DOHH2 (cell line): Measurements from ENCODE around the gene ELMOD3.
"Not testable (repeated sequence)": the region's sequence is repeated elsewhere in the genome, so short reads cannot be mapped to it uniquely, and the experiment has no call there.

Experiments used
- H3F3A ChIP-seq: fragments of 200-600 bp; sonication (generic), shearing (Covaris generic); 2 replicates; pipeline ENCODE4 v1.6.0; 2016; ENCODE audit warnings: antibody characterized with exemption, mild to moderate bottlenecking; ENCODE audit not compliant: control insufficient read depth, insufficient read depth
- H3K27ac ChIP-seq: fragments of 200-600 bp; sonication (generic); 2 replicates; pipeline ENCODE4 v1.5.1; 2014; ENCODE audit warnings: low read depth, mild to moderate bottlenecking, low read length, moderate library complexity
- H3K27me3 ChIP-seq: fragments of 200-600 bp; sonication (generic); 2 replicates; pipeline ENCODE4 v1.6.1; 2014; ENCODE audit warnings: mild to moderate bottlenecking, low read length, mixed read lengths; ENCODE audit not compliant: control insufficient read depth
- H3K36me3 ChIP-seq: fragments of 200-600 bp; sonication (generic); 2 replicates; pipeline ENCODE4 v1.6.1; 2014; ENCODE audit warnings: mild to moderate bottlenecking, low read length, moderate library complexity, mixed read lengths; ENCODE audit not compliant: control insufficient read depth
- H3K4me1 ChIP-seq: fragments of 200-600 bp; sonication (generic); 2 replicates; pipeline ENCODE4 v1.6.1; 2014; ENCODE audit warnings: mild to moderate bottlenecking, low read length, mixed read lengths; ENCODE audit not compliant: control insufficient read depth
- H3K4me2 ChIP-seq: fragments of 200-600 bp; sonication (generic); 2 replicates; pipeline ENCODE4 v1.6.0; 2014; ENCODE audit warnings: mild to moderate bottlenecking, low read length, moderate library complexity
- H3K4me3 ChIP-seq: fragments of 200-600 bp; sonication (generic); 2 replicates; pipeline ENCODE4 v1.5.1; 2014; ENCODE audit warnings: mild to moderate bottlenecking, low read length, mixed read lengths
- H3K79me2 ChIP-seq: fragments of 200-600 bp; sonication (generic); 2 replicates; pipeline ENCODE4 v1.6.1; 2014; ENCODE audit warnings: mild to moderate bottlenecking, low read length, mixed read lengths; ENCODE audit not compliant: control insufficient read depth
- H3K9me2 ChIP-seq: fragments of 200-600 bp; sonication (generic); replicated peaks from 2 replicates; pipeline ENCODE4 v1.6.1; 2014; ENCODE audit warnings: mild to moderate bottlenecking, low read length, mixed read lengths; ENCODE audit not compliant: control insufficient read depth
- H3K9me3 ChIP-seq: fragments of 200-600 bp; sonication (generic); 2 replicates; pipeline ENCODE4 v1.6.1; 2014; ENCODE audit warnings: antibody characterized with exemption, low read length, mixed read lengths; ENCODE audit not compliant: control insufficient read depth, insufficient read depth
- H4K20me1 ChIP-seq: fragments of 200-600 bp; sonication (generic); 2 replicates; pipeline ENCODE4 v1.6.0; 2014; ENCODE audit warnings: low read depth, mild to moderate bottlenecking, antibody characterized with exemption, low read length, moderate library complexity; ENCODE audit not compliant: control insufficient read depth, insufficient read depth
- EZH2phosphoT487 ChIP-seq: fragments of 200-600 bp; sonication (generic); IDR thresholded peaks from 2 replicates; pipeline ENCODE4 v1.6.1; 2017; ENCODE audit warnings: borderline replicate concordance, mild to moderate bottlenecking, antibody characterized with exemption, low read length, moderate library complexity, mixed read lengths
- TF ChIP-seq, protein P1 (sequence below): fragments of 200-600 bp; sonication (generic); IDR thresholded peaks from one replicate; pipeline ENCODE4 v1.5.1; 2014; ENCODE audit warnings: antibody characterized with exemption, mild to moderate bottlenecking, low read depth, low read length; ENCODE audit not compliant: poor library complexity, severe bottlenecking

Gene ELMOD3

DNA sequence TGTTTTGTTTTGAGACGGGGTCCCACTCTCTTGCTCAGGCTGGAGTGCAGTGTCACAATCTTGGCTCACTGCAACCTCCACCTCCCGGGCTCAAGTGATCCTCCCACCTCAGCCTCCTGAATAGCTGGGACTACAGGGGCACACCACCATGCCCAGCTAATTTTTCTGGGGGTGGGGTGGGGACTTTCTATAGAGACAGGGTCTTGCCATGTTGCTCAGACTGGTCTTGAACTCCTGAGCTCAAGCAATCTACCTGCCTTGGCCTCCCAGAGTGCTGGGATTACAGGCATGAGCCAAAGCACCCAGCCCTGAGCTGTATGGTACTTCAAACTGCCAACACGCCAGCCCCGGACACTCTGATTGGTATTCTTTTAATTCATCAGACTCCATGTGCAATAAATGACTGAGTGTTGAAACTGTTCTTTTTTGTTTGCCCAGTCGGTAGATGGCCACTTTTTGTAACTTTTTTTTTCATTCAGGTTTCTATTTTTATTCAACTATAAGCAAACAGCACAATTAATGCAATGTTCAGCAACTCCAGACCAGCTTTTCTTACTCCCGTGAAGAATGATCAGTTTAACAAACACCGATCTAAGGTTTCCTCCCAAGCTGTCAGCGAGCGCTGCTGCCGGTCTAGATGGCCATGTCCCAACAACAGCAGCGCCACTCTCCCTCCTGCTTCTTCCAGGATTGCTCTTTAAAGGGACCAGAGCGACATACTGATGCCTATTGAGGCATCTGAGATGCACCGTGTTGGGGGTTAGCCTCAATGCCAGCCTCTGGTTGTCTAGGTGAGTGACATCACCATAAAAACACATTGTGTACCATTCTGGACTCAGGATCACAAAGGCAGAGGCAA lies 14.3 kb upstream of the ELMOD3 start:
- peaks cover 12% of the 10 kb centered on the region; the same call in 1 of the 2 replicates for H3K27me3 ChIP-seq
- no peaks in the 10 kb centered on the region for H3F3A ChIP-seq
- H3K4me1 ChIP-seq = no peaks in the 10 kb centered on the region
- H3K4me2 ChIP-seq = no peak overlapping the region
- H3K9me2 ChIP-seq = no peaks in the 10 kb centered on the region
- TF ChIP-seq, protein P1, sequence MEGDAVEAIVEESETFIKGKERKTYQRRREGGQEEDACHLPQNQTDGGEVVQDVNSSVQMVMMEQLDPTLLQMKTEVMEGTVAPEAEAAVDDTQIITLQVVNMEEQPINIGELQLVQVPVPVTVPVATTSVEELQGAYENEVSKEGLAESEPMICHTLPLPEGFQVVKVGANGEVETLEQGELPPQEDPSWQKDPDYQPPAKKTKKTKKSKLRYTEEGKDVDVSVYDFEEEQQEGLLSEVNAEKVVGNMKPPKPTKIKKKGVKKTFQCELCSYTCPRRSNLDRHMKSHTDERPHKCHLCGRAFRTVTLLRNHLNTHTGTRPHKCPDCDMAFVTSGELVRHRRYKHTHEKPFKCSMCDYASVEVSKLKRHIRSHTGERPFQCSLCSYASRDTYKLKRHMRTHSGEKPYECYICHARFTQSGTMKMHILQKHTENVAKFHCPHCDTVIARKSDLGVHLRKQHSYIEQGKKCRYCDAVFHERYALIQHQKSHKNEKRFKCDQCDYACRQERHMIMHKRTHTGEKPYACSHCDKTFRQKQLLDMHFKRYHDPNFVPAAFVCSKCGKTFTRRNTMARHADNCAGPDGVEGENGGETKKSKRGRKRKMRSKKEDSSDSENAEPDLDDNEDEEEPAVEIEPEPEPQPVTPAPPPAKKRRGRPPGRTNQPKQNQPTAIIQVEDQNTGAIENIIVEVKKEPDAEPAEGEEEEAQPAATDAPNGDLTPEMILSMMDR = no peak
- no peak for TF ChIP-seq EZH2phosphoT487
- no peaks in the 10 kb centered on the region; the same call in 1 of the 2 replicates for H3K36me3 ChIP-seq
- H3K79me2 ChIP-seq = no peaks in the 10 kb centered on the region
- no peaks in the 10 kb centered on the region for H4K20me1 ChIP-seq
- H3K4me3 ChIP-seq = no peak overlapping the region
- H3K9me3 ChIP-seq = no peaks in the 10 kb centered on the region
- H3K27ac ChIP-seq = no peak overlapping the region

DNA sequence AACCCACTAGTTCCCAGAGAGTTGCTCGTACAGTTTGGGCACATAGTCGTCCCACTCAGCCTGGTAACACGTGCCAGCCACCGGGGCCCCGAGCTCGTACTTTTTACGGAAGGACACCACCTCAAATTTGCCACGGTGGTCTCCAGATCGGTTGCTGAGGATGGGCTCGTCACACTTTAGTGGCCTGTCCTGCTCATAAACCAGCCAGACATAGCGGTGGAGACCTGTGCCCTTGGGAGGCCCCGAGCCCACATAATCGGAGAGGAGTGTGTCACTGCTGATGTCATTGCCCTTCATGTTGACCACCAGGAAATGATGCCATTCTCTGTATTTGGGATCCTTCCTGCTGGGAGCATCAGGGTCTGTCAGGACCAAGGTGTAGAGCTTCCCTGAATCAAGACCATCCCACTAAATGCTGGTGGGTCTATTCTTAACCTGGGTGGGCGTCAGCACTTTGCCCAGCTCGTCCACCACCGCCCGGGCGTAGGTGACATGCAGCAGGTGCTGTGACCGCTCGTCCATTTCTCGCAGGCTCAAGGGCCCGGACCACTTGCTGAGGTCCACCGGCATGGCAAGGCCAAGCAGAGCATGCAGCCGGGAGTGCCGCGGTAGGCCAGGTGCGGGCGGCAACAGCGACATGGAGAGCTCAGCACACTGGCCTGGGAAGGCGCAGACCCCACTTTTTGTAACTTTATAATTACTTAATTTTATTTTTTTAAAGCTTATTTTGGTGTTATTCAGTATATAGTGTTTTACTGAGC lies 13.1 kb upstream of the ELMOD3 start:
- Histone ChIP-seq H4K20me1 (no peaks in the 10 kb centered on the region), H3K9me3 (no peaks in the 10 kb centered on the region), H3K4me3 (no peak overlapping the region), H3K27ac (no peak overlapping the region), H3K4me1 (no peaks in the 10 kb centered on the region), H3K9me2 (no peaks in the 10 kb centered on the region), H3F3A (no peaks in the 10 kb centered on the region), H3K79me2 (no peaks in the 10 kb centered on the region), H3K36me3 (no peaks in the 10 kb centered on the region; the same call in 1 of the 2 replicates), H3K4me2 (no peak overlapping the region), H3K27me3 (peaks cover 12% of the 10 kb centered on the region; the same call in 1 of the 2 replicates)
- TF ChIP-seq, protein P1 = no peak
- TF ChIP-seq EZH2phosphoT487 = no peak

DNA sequence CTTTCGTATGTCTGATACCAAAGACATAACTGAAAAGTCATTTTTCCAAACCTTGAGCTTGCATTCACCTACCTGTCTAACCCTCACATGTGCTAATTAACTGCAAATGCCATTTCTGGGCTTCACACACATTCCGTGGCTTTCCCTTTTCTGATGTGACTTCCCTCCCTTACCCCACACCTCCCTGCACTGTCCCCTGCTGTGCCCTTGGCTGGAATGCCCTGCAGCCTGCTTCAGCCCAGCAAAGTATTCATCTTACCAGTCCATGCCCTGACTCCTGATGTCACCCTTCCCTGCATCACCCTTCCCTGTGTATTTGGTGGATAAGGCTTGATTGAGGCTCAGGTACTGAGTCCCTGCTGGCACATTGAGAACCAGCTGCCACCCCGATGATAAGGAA lies 12.4 kb upstream of the ELMOD3 start:
- Histone ChIP-seq H3K36me3 (no peaks in the 10 kb centered on the region; the same call in 1 of the 2 replicates), H3K9me2 (no peaks in the 10 kb centered on the region), H3K4me2 (no peak overlapping the region), H3F3A (no peaks in the 10 kb centered on the region), H3K9me3 (no peaks in the 10 kb centered on the region), H3K27ac (no peak overlapping the region), H3K79me2 (no peaks in the 10 kb centered on the region), H3K27me3 (peaks cover 12% of the 10 kb centered on the region; the same call in 1 of the 2 replicates), H4K20me1 (no peaks in the 10 kb centered on the region), H3K4me3 (no peak overlapping the region), H3K4me1 (no peaks in the 10 kb centered on the region)
- no peak for TF ChIP-seq EZH2phosphoT487
- TF ChIP-seq, protein P1 = no peak

DNA sequence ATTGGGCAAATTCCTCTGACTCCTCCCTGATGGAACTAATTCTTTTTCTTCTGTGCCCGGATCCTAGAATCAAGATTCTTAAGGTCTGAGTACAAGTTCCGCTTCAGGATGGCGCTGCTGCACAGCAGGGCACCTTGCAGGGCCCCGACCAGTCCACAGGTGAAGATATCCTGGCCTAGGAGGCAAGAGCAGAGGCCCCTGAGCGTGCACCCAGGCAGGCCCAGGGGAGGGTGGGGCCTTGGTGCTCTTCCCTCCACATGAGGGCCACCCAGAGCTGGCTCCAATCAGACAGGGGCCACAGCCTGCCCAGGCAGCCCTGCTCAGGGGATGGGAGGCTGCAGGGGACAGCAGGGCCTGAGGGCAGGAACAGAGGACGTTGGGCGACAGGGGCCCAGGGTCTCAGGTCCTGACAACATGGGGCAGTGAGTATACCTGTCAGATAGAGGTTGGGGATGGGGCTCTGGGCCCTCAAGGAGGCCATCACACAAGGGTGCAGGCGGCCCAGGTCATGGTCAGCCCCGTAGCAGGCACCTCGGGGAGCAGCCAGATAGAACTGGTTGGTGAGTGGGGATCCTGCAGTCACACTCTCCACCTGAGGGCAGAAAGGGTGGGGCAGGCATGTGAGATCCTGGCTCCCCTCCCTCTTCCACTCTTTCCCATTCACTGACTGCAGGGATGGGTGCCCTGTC lies 11.2 kb upstream of the ELMOD3 start:
- not testable (repeated sequence) for H4K20me1 ChIP-seq, H3K9me3 ChIP-seq, H3K27ac ChIP-seq, H3F3A ChIP-seq, H3K79me2 ChIP-seq, H3K4me3 ChIP-seq, H3K4me1 ChIP-seq, H3K36me3 ChIP-seq, H3K27me3 ChIP-seq, H3K9me2 ChIP-seq, H3K4me2 ChIP-seq
